Naive thymus-derived CD4-positive, alpha-beta T cell (primary cell): ENCODE measurements around the gene NSD2. TPM values are rescaled to one million over a fixed set of nuclear protein-coding genes. Genes with fewer than 3 reads are reported as not detected.

ENCODE experiments used
- ATAC-seq: fragments of 150-1000 bp; cut with Tn5 transposase; 2 replicates; pipeline ENCODE4 v1.10.0; 2021; ENCODE audit warnings: mild to moderate bottlenecking, moderate library complexity
- CTCF ChIA-PET: fragments of 350-600 bp; sonication (Branson Sonifier 250); formaldehyde crosslinking; loops from one replicate; lab custom pipeline; 2021; ENCODE audit warnings: antibody characterized with exemption; lab: Charles Lee
- POLR2A ChIA-PET: fragments of 350-600 bp; sonication (Branson Sonifier 250); formaldehyde crosslinking; loops from one replicate; lab custom pipeline; 2021; ENCODE audit warnings: antibody characterized with exemption, inconsistent platforms; lab: Charles Lee
- DNase-seq, 9 donors: peaks; one replicate each; pipeline versions ENCODE4 v3.0.0 to v3.0.0-alpha.2; 2020 to 2022; ENCODE audit warnings: mixed read lengths in 1 of 9
- H3K27ac ChIP-seq: one replicate; pipeline ENCODE4 v1.7.0; 2013; ENCODE audit warnings: mild to moderate bottlenecking, low read depth, low read length, moderate library complexity
- H3K27me3 ChIP-seq, 2 donors: one replicate each; pipeline ENCODE4 v1.7.0; 2013; ENCODE audit warnings: low read length in 2 of 2, mild to moderate bottlenecking in 2 of 2, moderate library complexity in 2 of 2; ENCODE audit not compliant: control insufficient read depth in 2 of 2, insufficient read depth in 2 of 2
- H3K36me3 ChIP-seq, 3 experiments: 1 replicate in 2 of 3; 2 replicates in 1 of 3; pipeline ENCODE4 v1.7.0; 2013; ENCODE audit warnings: low read length in 3 of 3, mild to moderate bottlenecking in 3 of 3, moderate library complexity in 1 of 3; ENCODE audit not compliant: insufficient read depth in 3 of 3, control insufficient read depth in 2 of 3
- H3K4me1 ChIP-seq, 2 donors: one replicate each; pipeline ENCODE4 v1.7.0; 2013; ENCODE audit warnings: low read length in 2 of 2, mild to moderate bottlenecking in 2 of 2, moderate library complexity in 1 of 2; ENCODE audit not compliant: control insufficient read depth in 2 of 2, insufficient read depth in 2 of 2
- H3K4me3 ChIP-seq: 2 replicates; pipeline ENCODE4 v1.7.0; 2013; ENCODE audit warnings: mild to moderate bottlenecking, low read length
- H3K9me3 ChIP-seq, 3 experiments: 1 replicate in 2 of 3; 2 replicates in 1 of 3; pipeline ENCODE4 v1.7.0; 2013; ENCODE audit warnings: low read length in 3 of 3; ENCODE audit not compliant: control insufficient read depth in 2 of 3
- H3K27ac Mint-ChIP-seq, 9 donors: one replicate each; pipeline ENCODE4 v1.8.0; 2020 to 2022; ENCODE audit warnings: mixed read lengths in 9 of 9, mild to moderate bottlenecking in 8 of 9, moderate library complexity in 5 of 9, inconsistent platforms in 2 of 9
- H3K27me3 Mint-ChIP-seq, 5 donors: one replicate each; pipeline ENCODE4 v1.8.0; 2021 to 2022; ENCODE audit warnings: mixed read lengths in 5 of 5, mild to moderate bottlenecking in 1 of 5
- H3K36me3 Mint-ChIP-seq, 5 donors: one replicate each; pipeline ENCODE4 v1.8.0; 2020 to 2022; ENCODE audit warnings: mixed read lengths in 5 of 5, mild to moderate bottlenecking in 3 of 5, inconsistent platforms in 1 of 5
- H3K4me1 Mint-ChIP-seq, 7 donors: one replicate each; pipeline ENCODE4 v1.8.0; 2020 to 2022; ENCODE audit warnings: mixed read lengths in 7 of 7, mild to moderate bottlenecking in 3 of 7, inconsistent platforms in 1 of 7
- H3K4me3 Mint-ChIP-seq, 10 donors: one replicate each; pipeline ENCODE4 v1.8.0; 2020 to 2022; ENCODE audit warnings: mild to moderate bottlenecking in 10 of 10, mixed read lengths in 10 of 10, moderate library complexity in 6 of 10, inconsistent platforms in 2 of 10
- H3K9me3 Mint-ChIP-seq, 11 donors: one replicate each; pipeline ENCODE4 v1.8.0; 2020 to 2022; ENCODE audit warnings: mixed read lengths in 11 of 11, mild to moderate bottlenecking in 4 of 11, inconsistent platforms in 1 of 11, moderate library complexity in 1 of 11
- intact Hi-C, 2 donors: fragments of 100-400 bp; cut with micrococcal nuclease; formaldehyde crosslinking; loops; one replicate each; pipeline ENCODE4 v1.15.1; 2023
- polyA plus RNA-seq, 2 donors: library from polyadenylated mRNA; unstranded; fragments of 300-500 nt; fragmentation: Illumina TruSeq; gene quantifications; one replicate each; pipeline ENCODE4 v1.2.3, GENCODE V29; 2021
- total RNA-seq, 6 experiments: library from RNA in 5 of 6; stranded (reverse) in 5 of 6; gene quantifications; 1 replicate in 5 of 6; 2 replicates in 1 of 6; pipeline ENCODE4 v1.2.3 and lab custom pipeline; 2021 to 2026

NSD2 gene
- total and polyA plus RNA-seq, 7 experiments from 2014 or later, result 2.7 to 207 (median 37.3) TPM

- H3K27ac Mint-ChIP-seq, result peak overlapping the region in 2 of 9 donors; percentile 19 to 54
- peaks cover 0 to 19% (median 4%) of the 10 kb centered on the region in 3 experiments for H3K36me3 ChIP-seq
- no peaks in the 10 kb centered on the region for H3K27me3 Mint-ChIP-seq
- H3K9me3 Mint-ChIP-seq, result no peaks in the 10 kb centered on the region
- H3K36me3 Mint-ChIP-seq, result peaks cover 2 to 26% (median 8%) of the 10 kb centered on the region in 5 donors
- H3K4me1 ChIP-seq, result no peaks in the 10 kb centered on the region
- ATAC-seq (no peak), DNase-seq (no peak)
- H3K9me3 ChIP-seq, result no peaks in the 10 kb centered on the region
- CTCF ChIA-PET, result no interaction called here
- no peaks in the 10 kb centered on the region for H3K27me3 ChIP-seq
- intact Hi-C loops, result no loop called here
- H3K4me3 Mint-ChIP-seq, result no peak overlapping the region
- no peak overlapping the region for H3K27ac ChIP-seq
- POLR2A ChIA-PET, result interaction anchor here (0.6 to 0.8 kb wide), 2 partner anchors 28 to 32 kb away, joined by 3 read pairs; no protein-coding TSS in a partner anchor
- peaks cover 12 to 24% (median 17%) of the 10 kb centered on the region in 7 donors for H3K4me1 Mint-ChIP-seq
- no peak overlapping the region for H3K4me3 ChIP-seq
These were observed 24.6 kb upstream of the NSD2 start for GRCh38 chr4:1846580-1846979.

GRCh38 chr4:1850276-1850675 lies 20.9 kb upstream of the NSD2 start:
- DNase-seq, result no peak
- peaks cover 29 to 43% (median 35%) of the 10 kb centered on the region in 7 donors for H3K4me1 Mint-ChIP-seq
- H3K36me3 ChIP-seq, result peaks cover 0 to 7% (median 0%) of the 10 kb centered on the region in 3 experiments
- no peak overlapping the region for H3K27ac ChIP-seq
- ChIA-PET POLR2A (no interaction called here), CTCF (no interaction called here)
- H3K4me3 Mint-ChIP-seq, result no peak overlapping the region
- H3K36me3 Mint-ChIP-seq, result peaks cover 0 to 12% (median 3%) of the 10 kb centered on the region in 5 donors
- intact Hi-C loops, result no loop called here
- H3K27ac Mint-ChIP-seq, result peak overlapping the region in 2 of 9 donors; percentile 8 to 9
- no peak for ATAC-seq
- no peaks in the 10 kb centered on the region for H3K9me3 ChIP-seq
- H3K27me3 ChIP-seq, result no peaks in the 10 kb centered on the region
- H3K4me1 ChIP-seq, result peaks cover 6 to 8% of the 10 kb centered on the region in 2 donors
- no peaks in the 10 kb centered on the region for H3K27me3 Mint-ChIP-seq
- H3K9me3 Mint-ChIP-seq, result no peaks in the 10 kb centered on the region
- H3K4me3 ChIP-seq, result no peak overlapping the region

- POLR2A ChIA-PET, result no interaction called here
- peaks cover 29 to 43% (median 35%) of the 10 kb centered on the region in 7 donors for H3K4me1 Mint-ChIP-seq
- H3K27me3 ChIP-seq, result no peaks in the 10 kb centered on the region
- peaks cover 7 to 10% of the 10 kb centered on the region in 2 donors for H3K4me1 ChIP-seq
- CTCF ChIA-PET, result interaction anchor here (0.7 kb wide), 2 partner anchors 21 to 48 kb away, joined by 3 to 4 read pairs; no protein-coding TSS in a partner anchor
- H3K27ac ChIP-seq, result no peak overlapping the region
- peak overlapping the region in 3 of 9 donors; percentile 33 to 59 (median 52) for H3K27ac Mint-ChIP-seq
- no peaks in the 10 kb centered on the region for H3K27me3 Mint-ChIP-seq
- H3K4me3 Mint-ChIP-seq, result peak overlapping the region in 1 of 10 donors; percentile 17
- intact Hi-C loops, result no loop called here
- peaks cover 0 to 7% (median 0%) of the 10 kb centered on the region in 3 experiments for H3K36me3 ChIP-seq
- H3K9me3 Mint-ChIP-seq, result no peaks in the 10 kb centered on the region
- DNase-seq (no peak), ATAC-seq (no peak)
- no peaks in the 10 kb centered on the region for H3K9me3 ChIP-seq
- H3K4me3 ChIP-seq, result no peak overlapping the region
- peaks cover 0 to 12% (median 3%) of the 10 kb centered on the region in 5 donors for H3K36me3 Mint-ChIP-seq
These were observed 20.0 kb upstream of the NSD2 start for GRCh38 chr4:1851160-1851559.

- Histone ChIP-seq H3K27me3 (no peaks in the 10 kb centered on the region), H3K36me3 (peaks cover 0 to 10% (median 0%) of the 10 kb centered on the region in 3 experiments), H3K27ac (no peak overlapping the region), H3K4me3 (no peak overlapping the region), H3K4me1 (peaks cover 8 to 10% of the 10 kb centered on the region in 2 donors), H3K9me3 (no peaks in the 10 kb centered on the region)
- ATAC-seq (no peak), DNase-seq (no peak)
- POLR2A ChIA-PET, result no interaction called here
- H3K4me3 Mint-ChIP-seq, result peak overlapping the region in 4 of 10 donors; percentile 3 to 59 (median 12)
- CTCF ChIA-PET, result interaction anchor here (0.7 kb wide), 1 partner anchor 48 kb away, joined by 3 read pairs; no protein-coding TSS in a partner anchor
- H3K27ac Mint-ChIP-seq, result peak overlapping the region in 2 of 9 donors; percentile 45 to 82
- intact Hi-C loops, result no loop called here
- H3K9me3 Mint-ChIP-seq, result no peaks in the 10 kb centered on the region
- peaks cover 30 to 43% (median 35%) of the 10 kb centered on the region in 7 donors for H3K4me1 Mint-ChIP-seq
- peaks cover 0 to 7% (median 3%) of the 10 kb centered on the region in 5 donors for H3K36me3 Mint-ChIP-seq
- H3K27me3 Mint-ChIP-seq, result no peaks in the 10 kb centered on the region
These were observed 19.4 kb upstream of the NSD2 start for GRCh38 chr4:1851575-1852410.

- Mint-ChIP-seq H3K27ac (peak overlapping the region in 3 of 9 donors; percentile 31 to 65 (median 46)), H3K9me3 (no peaks in the 10 kb centered on the region), H3K36me3 (peaks cover 0 to 3% (median 0%) of the 10 kb centered on the region in 5 donors), H3K4me1 (peaks cover 36 to 52% (median 43%) of the 10 kb centered on the region in 7 donors), H3K27me3 (no peaks in the 10 kb centered on the region), H3K4me3 (peak overlapping the region in 8 of 10 donors; percentile 4 to 79 (median 22))
- H3K27ac ChIP-seq, result no peak overlapping the region
- no peak for ATAC-seq
- ChIA-PET CTCF (no interaction called here), POLR2A (no interaction called here)
- H3K9me3 ChIP-seq, result no peaks in the 10 kb centered on the region
- H3K4me3 ChIP-seq, result no peak overlapping the region
- H3K36me3 ChIP-seq, result peaks cover 0 to 4% (median 0%) of the 10 kb centered on the region in 3 experiments
- intact Hi-C loops, result no loop called here
- no peak for DNase-seq
- H3K4me1 ChIP-seq, result peaks cover 10 to 14% of the 10 kb centered on the region in 2 donors
- H3K27me3 ChIP-seq, result no peaks in the 10 kb centered on the region
These were observed 18.1 kb upstream of the NSD2 start for GRCh38 chr4:1852904-1853623.

GRCh38 chr4:1854752-1855151 lies 16.4 kb upstream of the NSD2 start:
- DNase-seq (no peak), ATAC-seq (no peak)
- CTCF ChIA-PET, result no interaction called here
- no peaks in the 10 kb centered on the region for H3K27me3 ChIP-seq
- H3K27ac ChIP-seq, result no peak overlapping the region
- no peaks in the 10 kb centered on the region for H3K9me3 Mint-ChIP-seq
- H3K27ac Mint-ChIP-seq, result peak overlapping the region in 6 of 9 donors; percentile 38 to 86 (median 72)
- peak overlapping the region; percentile 86 for H3K4me3 ChIP-seq
- H3K4me3 Mint-ChIP-seq, result peak overlapping the region; percentile 67 to 88 (median 83)
- peaks cover 10 to 14% of the 10 kb centered on the region in 2 donors for H3K4me1 ChIP-seq
- no peaks in the 10 kb centered on the region for H3K27me3 Mint-ChIP-seq
- intact Hi-C loops, result loop anchor here (5.0 kb wide), 3 partner anchors 507 to 613 kb away; partner anchors contain the start of genes CTBP1 (in 1 of the 2), RNF4 (in 1 of the 2) and UVSSA (in 1 of the 2)
- POLR2A ChIA-PET, result interaction anchor here (0.6 to 7.7 kb wide), 5 partner anchors 14 to 184 kb away, joined by 3 to 74 read pairs (median 9); partner anchors contain the start of gene NSD2
- no peaks in the 10 kb centered on the region for H3K9me3 ChIP-seq
- peaks cover 0 to 3% (median 0%) of the 10 kb centered on the region in 5 donors for H3K36me3 Mint-ChIP-seq
- H3K4me1 Mint-ChIP-seq, result peaks cover 38 to 52% (median 45%) of the 10 kb centered on the region in 7 donors
- H3K36me3 ChIP-seq, result peaks cover 0 to 4% (median 0%) of the 10 kb centered on the region in 3 experiments
